Right atrium auricular region (tissue), 2 donors: ENCODE measurements around the gene ENO3. TPM values are rescaled to one million over a fixed set of nuclear protein-coding genes. Genes with fewer than 3 reads are reported as not detected.

Experiments
- DNase-seq: peaks from one replicate; pipeline ENCODE4 v3.0.0-alpha.2; 2019; ENCODE audit warnings: low spot score
- H3K27ac ChIP-seq, 2 donors: fragments of 200-600 bp; sonication (generic); 1 replicate in 1 of 2; 2 replicates in 1 of 2; pipeline ENCODE4 v1.5.1; 2016 to 2019
- H3K27me3 ChIP-seq, 2 donors: fragments of 200-600 bp; sonication (generic); one replicate each; pipeline versions ENCODE4 v1.5.1 to v1.6.0; 2017 to 2019
- H3K36me3 ChIP-seq: fragments of 200-600 bp; sonication (generic); one replicate; pipeline ENCODE4 v1.5.1; 2016
- H3K4me1 ChIP-seq, 2 donors: fragments of 200-600 bp; sonication (generic); one replicate each; pipeline versions ENCODE4 v1.5.1 to v1.6.0; 2017 to 2019
- H3K4me3 ChIP-seq, 2 donors: fragments of 200-600 bp; sonication (generic); 1 replicate in 1 of 2; 2 replicates in 1 of 2; pipeline ENCODE4 v1.5.1; 2017 to 2019; ENCODE audit warnings: mild to moderate bottlenecking in 1 of 2, moderate library complexity in 1 of 2
- H3K9me3 ChIP-seq, 2 donors: fragments of 200-600 bp; sonication (generic); one replicate each; pipeline ENCODE4 v1.5.1; 2019
- CTCF ChIP-seq, 2 donors: fragments of 200-600 bp; sonication (generic); IDR thresholded peaks; one replicate each; pipeline ENCODE4 v1.5.1; 2019; ENCODE audit warnings: antibody characterized with exemption in 2 of 2
- total RNA-seq, 2 donors: library from RNA; depleted of rRNA; stranded (reverse); fragments of >200 nt; gene quantifications; one replicate each; pipeline ENCODE4 v1.1.0, GENCODE V29; 2016

ENO3 gene
- total RNA-seq, 2 donors from 2014 or later = 235 to 563 TPM

- Histone ChIP-seq H3K27me3 (no peaks in the 10 kb centered on the region), H3K4me3 (no peak overlapping the region), H3K4me1 (peaks cover 3 to 65% of the 10 kb centered on the region in 2 donors), H3K9me3 (no peaks in the 10 kb centered on the region), H3K36me3 (peaks cover 40% of the 10 kb centered on the region), H3K27ac (no peak overlapping the region)
- no peak for DNase-seq
- no peak for TF ChIP-seq CTCF (IDR thresholded peaks at IDR 0.05)
Observed at GRCh38 chr17:4944163-4944553, 6.8 kb upstream of the ENO3 start.

- Histone ChIP-seq H3K27ac (peak overlapping the region; percentile 63 to 98), H3K4me3 (no peak overlapping the region), H3K27me3 (no peaks in the 10 kb centered on the region), H3K36me3 (peaks cover 40% of the 10 kb centered on the region), H3K9me3 (no peaks in the 10 kb centered on the region), H3K4me1 (peaks cover 0 to 61% of the 10 kb centered on the region in 2 donors)
- no peak for DNase-seq
- TF ChIP-seq CTCF (IDR thresholded peaks at IDR 0.05) = no peak
Observed at GRCh38 chr17:4944554-4945175, 6.3 kb upstream of the ENO3 start.

GRCh38 chr17:4945176-4945943, 5.6 kb upstream of the ENO3 start:
- H3K27me3 ChIP-seq = no peaks in the 10 kb centered on the region
- no peaks in the 10 kb centered on the region for H3K9me3 ChIP-seq
- no peak overlapping the region for H3K4me3 ChIP-seq
- H3K4me1 ChIP-seq = peaks cover 0 to 65% of the 10 kb centered on the region in 2 donors
- H3K36me3 ChIP-seq = peaks cover 40% of the 10 kb centered on the region
- peak; percentile 93 for DNase-seq
- H3K27ac ChIP-seq = peak overlapping the region; percentile 63 to 98
- no peak for TF ChIP-seq CTCF (IDR thresholded peaks at IDR 0.05)

- peak overlapping the region; percentile 63 to 98 for H3K27ac ChIP-seq
- peaks cover 0 to 66% of the 10 kb centered on the region in 2 donors for H3K4me1 ChIP-seq
- H3K36me3 ChIP-seq = peaks cover 40% of the 10 kb centered on the region
- H3K4me3 ChIP-seq = peak overlapping the region in 1 of 2 donors; percentile 89
- no peaks in the 10 kb centered on the region for H3K9me3 ChIP-seq
- TF ChIP-seq CTCF (IDR thresholded peaks at IDR 0.05) = no peak
- DNase-seq = no peak
- H3K27me3 ChIP-seq = no peaks in the 10 kb centered on the region
Observed at GRCh38 chr17:4945944-4946280, 5.0 kb upstream of the ENO3 start.

- no peak for TF ChIP-seq CTCF (IDR thresholded peaks at IDR 0.05)
- no peaks in the 10 kb centered on the region for H3K9me3 ChIP-seq
- H3K27me3 ChIP-seq = no peaks in the 10 kb centered on the region
- H3K4me1 ChIP-seq = peaks cover 0 to 66% of the 10 kb centered on the region in 2 donors
- peak overlapping the region; percentile 98 to 100 for H3K27ac ChIP-seq
- no peak for DNase-seq
- H3K36me3 ChIP-seq = peaks cover 40% of the 10 kb centered on the region
- H3K4me3 ChIP-seq = peak overlapping the region; percentile 80 to 89
Observed at GRCh38 chr17:4946312-4946976, 4.5 kb upstream of the ENO3 start.
